ENCODE results near the gene LGALS12.
"Not testable (repeated sequence)": the region's sequence is repeated elsewhere in the genome, so short reads cannot be mapped to it uniquely, and the experiment has no call there.

GRCh38 chr11:63528729-63529278, 22.9 kb downstream of the LGALS12 start:
- not testable (repeated sequence) for TF ChIP-seq TCF12 (IDR thresholded peaks at IDR 0.05; ENCODE audit: low read depth, low read length); CTCF (IDR thresholded peaks at IDR 0.05 in 2 of 3, conservative IDR thresholded peaks at IDR 0.05 in 1 of 3; ENCODE audit: control insufficient read depth in 2 of 3, extremely low read depth in 1 of 3, insufficient read depth in 1 of 3, low read depth in 3 of 3, low read length in 3 of 3); MXI1 (IDR thresholded peaks at IDR 0.05; ENCODE audit: low read depth, low read length); FOXK2 (IDR thresholded peaks at IDR 0.05); POLR2A (IDR thresholded peaks at IDR 0.05; ENCODE audit: low read depth, low read length); ZNF384 (IDR thresholded peaks at IDR 0.05; ENCODE audit: borderline replicate concordance, low read depth, low read length); SP1 (IDR thresholded peaks at IDR 0.05; ENCODE audit: low read depth, low read length); EP300 (IDR thresholded peaks at IDR 0.05; ENCODE audit: borderline replicate concordance in 1 of 2, control insufficient read depth in 1 of 2, low read depth in 2 of 2, low read length in 2 of 2)
- TF ChIP-seq, protein P1, sequence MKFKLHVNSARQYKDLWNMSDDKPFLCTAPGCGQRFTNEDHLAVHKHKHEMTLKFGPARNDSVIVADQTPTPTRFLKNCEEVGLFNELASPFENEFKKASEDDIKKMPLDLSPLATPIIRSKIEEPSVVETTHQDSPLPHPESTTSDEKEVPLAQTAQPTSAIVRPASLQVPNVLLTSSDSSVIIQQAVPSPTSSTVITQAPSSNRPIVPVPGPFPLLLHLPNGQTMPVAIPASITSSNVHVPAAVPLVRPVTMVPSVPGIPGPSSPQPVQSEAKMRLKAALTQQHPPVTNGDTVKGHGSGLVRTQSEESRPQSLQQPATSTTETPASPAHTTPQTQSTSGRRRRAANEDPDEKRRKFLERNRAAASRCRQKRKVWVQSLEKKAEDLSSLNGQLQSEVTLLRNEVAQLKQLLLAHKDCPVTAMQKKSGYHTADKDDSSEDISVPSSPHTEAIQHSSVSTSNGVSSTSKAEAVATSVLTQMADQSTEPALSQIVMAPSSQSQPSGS (IDR thresholded peaks at IDR 0.05; ENCODE audit: low read length): not testable (repeated sequence)
- TF ChIP-seq, protein P2, sequence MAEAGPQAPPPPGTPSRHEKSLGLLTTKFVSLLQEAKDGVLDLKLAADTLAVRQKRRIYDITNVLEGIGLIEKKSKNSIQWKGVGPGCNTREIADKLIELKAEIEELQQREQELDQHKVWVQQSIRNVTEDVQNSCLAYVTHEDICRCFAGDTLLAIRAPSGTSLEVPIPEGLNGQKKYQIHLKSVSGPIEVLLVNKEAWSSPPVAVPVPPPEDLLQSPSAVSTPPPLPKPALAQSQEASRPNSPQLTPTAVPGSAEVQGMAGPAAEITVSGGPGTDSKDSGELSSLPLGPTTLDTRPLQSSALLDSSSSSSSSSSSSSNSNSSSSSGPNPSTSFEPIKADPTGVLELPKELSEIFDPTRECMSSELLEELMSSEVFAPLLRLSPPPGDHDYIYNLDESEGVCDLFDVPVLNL (IDR thresholded peaks at IDR 0.05; ENCODE audit: low read depth, low read length): not testable (repeated sequence)

Data from GM12878 (cell line).